ENCODE measurements around the gene HTRA1. TPM values are rescaled to one million over a fixed set of nuclear protein-coding genes. Genes with fewer than 3 reads are reported as not detected.

Gene HTRA1
- total and polyA plus RNA-seq, 10 of the 15 experiments (the other 5 are each of a cell fraction or from before 2014, with no cell fraction given) = 0.13 TPM; not detected in 9

GRCh38 chr10:122553341-122553740 lies 92.0 kb downstream of the HTRA1 start:
- 28% methylated on average over 6 of the region's 6 CpGs for WGBS (ENCODE audit: insufficient coverage, insufficient replicate concordance, low lambda C conversion rate, missing lambda C conversion rate)
- TF ChIP-seq ZNF687 (IDR thresholded peaks at IDR 0.05) (no peak), RBBP5 (conservative IDR thresholded peaks at IDR 0.05) (no peak), TBL1XR1 (IDR thresholded peaks at IDR 0.05; ENCODE audit: low read depth, low read length) (no peak), E4F1 (IDR thresholded peaks at IDR 0.05; ENCODE audit: borderline replicate concordance, partially characterized antibody) (no peak), ZNF207 (IDR thresholded peaks at IDR 0.05; ENCODE audit: borderline replicate concordance) (no peak)
- no peaks in the 10 kb centered on the region for H3K79me2 ChIP-seq (ENCODE audit: control insufficient read depth, insufficient read depth, low read length)
- H2AFZ ChIP-seq (ENCODE audit: control insufficient read depth, low read depth, low read length) = no peak overlapping the region
- no peak overlapping the region for H3K4me3 ChIP-seq
- RAD21 ChIA-PET (ENCODE audit: unreplicated experiment) = no interaction called here
- H3K27me3 ChIP-seq (replicated peaks in 1 of 2; ENCODE audit: control insufficient read depth in 2 of 2, insufficient read depth in 2 of 2, low read length in 1 of 2) = peaks cover 2 to 4% of the 10 kb centered on the region in 2 experiments; a peak in 2 of 4 replicates
- H3K4me1 ChIP-seq (ENCODE audit: control insufficient read depth, insufficient read depth, low read length) = no peaks in the 10 kb centered on the region
- H3K9ac ChIP-seq (ENCODE audit: control insufficient read depth, insufficient read depth, low read length) = no peak overlapping the region
- in situ Hi-C loops (cut with MboI) (no loop called here), intact Hi-C loops (cut with micrococcal nuclease; ENCODE audit: unreplicated experiment) (no loop called here)
- POLR2A ChIA-PET = no interaction called here
- FAIRE-seq = no peak
- CTCF ChIA-PET = no interaction called here
- no TSS peak for BruUV-seq (replicated peaks)
- no peaks in the 10 kb centered on the region for H3K9me3 ChIP-seq (replicated peaks; ENCODE audit: control insufficient read depth, insufficient read depth, low read length)
- H3K4me2 ChIP-seq (ENCODE audit: control insufficient read depth, insufficient read depth) = no peak overlapping the region
- no peak for DNase-seq (ENCODE audit: low read depth, low spot score)
- SMC1A ChIA-PET (ENCODE audit: uncharacterized antibody, unreplicated experiment) = interaction anchor here (1.7 kb wide), 1 partner anchor 10 kb away, joined by 3 read pairs; no protein-coding TSS in a partner anchor
- H3K36me3 ChIP-seq (ENCODE audit: control insufficient read depth in 2 of 2, insufficient read depth in 2 of 2, low read length in 1 of 2) = no peaks in the 10 kb centered on the region
- no peak for ATAC-seq
- no peaks in the 10 kb centered on the region for H4K20me1 ChIP-seq (ENCODE audit: control insufficient read depth, insufficient read depth)
- no peak overlapping the region for H3K27ac ChIP-seq (ENCODE audit: control insufficient read depth, insufficient read depth)

Data from GM12878 (cell line).